Measurements from ENCODE around the gene CD44. TPM values are rescaled to one million over a fixed set of nuclear protein-coding genes. Genes with fewer than 3 reads are reported as not detected.

CD44 gene
- total RNA-seq, 4 donors from 2014 or later = 67.1 to 180 (median 84.8) TPM

GRCh38 chr11:35097814-35098455 lies 41.0 kb upstream of the CD44 start:
- TF ChIP-seq CTCF (IDR thresholded peaks at IDR 0.05) (no peak), POLR2A (IDR thresholded peaks at IDR 0.05) (no peak), EP300 (IDR thresholded peaks at IDR 0.05) (no peak)
- H3K36me3 ChIP-seq = no peaks in the 10 kb centered on the region
- WGBS, 2 donors = 47 to 57% methylated on average over 5 of the region's 5 CpGs
- no peak for DNase-seq (ENCODE audit: low spot score in 2 of 2)
- H3K27ac ChIP-seq = peak overlapping the region in 1 of 4 donors; percentile 4
- H3K27me3 ChIP-seq = no peaks in the 10 kb centered on the region
- peaks cover 0 to 19% (median 0%) of the 10 kb centered on the region in 4 donors for H3K4me1 ChIP-seq
- H3K9me3 ChIP-seq = peaks cover 0 to 7% (median 0%) of the 10 kb centered on the region in 4 donors
- H3K4me3 ChIP-seq = no peak overlapping the region

GRCh38 chr11:35098855-35099254 lies 40.1 kb upstream of the CD44 start:
- TF ChIP-seq POLR2A (IDR thresholded peaks at IDR 0.05) (no peak), EP300 (IDR thresholded peaks at IDR 0.05) (no peak), CTCF (IDR thresholded peaks at IDR 0.05) (no peak)
- Histone ChIP-seq H3K4me3 (no peak overlapping the region), H3K4me1 (peaks cover 0 to 19% (median 0%) of the 10 kb centered on the region in 4 donors), H3K36me3 (no peaks in the 10 kb centered on the region), H3K9me3 (peaks cover 0 to 7% (median 0%) of the 10 kb centered on the region in 4 donors), H3K27ac (peak overlapping the region in 2 of 4 donors; percentile 48 to 75), H3K27me3 (no peaks in the 10 kb centered on the region)
- 72 to 74% methylated on average over 5 of the region's 5 CpGs for WGBS, 2 donors
- DNase-seq (ENCODE audit: low spot score in 2 of 2) = no peak

GRCh38 chr11:35099278-35100012 lies 39.5 kb upstream of the CD44 start:
- Histone ChIP-seq H3K36me3 (no peaks in the 10 kb centered on the region), H3K4me1 (peaks cover 0 to 19% (median 0%) of the 10 kb centered on the region in 4 donors), H3K27ac (peak overlapping the region in 2 of 4 donors; percentile 48 to 75), H3K27me3 (no peaks in the 10 kb centered on the region), H3K9me3 (peaks cover 0 to 7% (median 0%) of the 10 kb centered on the region in 4 donors), H3K4me3 (no peak overlapping the region)
- WGBS, 2 donors = 53 to 59% methylated on average over 6 of the region's 6 CpGs
- DNase-seq (ENCODE audit: low spot score in 2 of 2) = no peak
- TF ChIP-seq CTCF (IDR thresholded peaks at IDR 0.05) = no peak
- no peak for TF ChIP-seq EP300 (IDR thresholded peaks at IDR 0.05)
- TF ChIP-seq POLR2A (IDR thresholded peaks at IDR 0.05) = no peak

- Histone ChIP-seq H3K27me3 (no peaks in the 10 kb centered on the region), H3K36me3 (no peaks in the 10 kb centered on the region), H3K4me1 (peaks cover 0 to 19% (median 0%) of the 10 kb centered on the region in 4 donors), H3K4me3 (no peak overlapping the region), H3K9me3 (peaks cover 0 to 6% (median 0%) of the 10 kb centered on the region in 4 donors), H3K27ac (peak overlapping the region in 2 of 4 donors; percentile 48 to 75)
- DNase-seq (ENCODE audit: low spot score in 2 of 2) = no peak
- TF ChIP-seq EP300 (IDR thresholded peaks at IDR 0.05) = peak; percentile 17 to 29
- TF ChIP-seq CTCF (IDR thresholded peaks at IDR 0.05) = no peak
- no peak for TF ChIP-seq POLR2A (IDR thresholded peaks at IDR 0.05)
- WGBS, 2 donors = 34 to 35% methylated on average over 6 of the region's 6 CpGs
Measured at GRCh38 chr11:35100013-35100383, 39.0 kb upstream of the CD44 start.

- TF ChIP-seq CTCF (IDR thresholded peaks at IDR 0.05) = no peak
- no peak for TF ChIP-seq EP300 (IDR thresholded peaks at IDR 0.05)
- TF ChIP-seq POLR2A (IDR thresholded peaks at IDR 0.05) = no peak
- H3K36me3 ChIP-seq = no peaks in the 10 kb centered on the region
- peaks cover 0 to 19% (median 0%) of the 10 kb centered on the region in 4 donors for H3K4me1 ChIP-seq
- WGBS, 2 donors = 35 to 51% methylated on average over 3 of the region's 3 CpGs
- DNase-seq (ENCODE audit: low spot score in 2 of 2) = no peak
- H3K27ac ChIP-seq = peak overlapping the region in 1 of 4 donors; percentile 75
- H3K4me3 ChIP-seq = no peak overlapping the region
- no peaks in the 10 kb centered on the region for H3K9me3 ChIP-seq
- no peaks in the 10 kb centered on the region for H3K27me3 ChIP-seq
Measured at GRCh38 chr11:35101223-35101622, 37.7 kb upstream of the CD44 start.
